HEK293T (cell line): ENCODE results near the gene CLDN24.

Experiments used
- BHLHE40 ChIP-seq: fragments of 450-650 bp; IDR thresholded peaks from 2 replicates; pipeline ENCODE4 v1.6.1; 2016; ENCODE audit warnings: mild to moderate bottlenecking, moderate library complexity, borderline replicate concordance
- FOXK2 ChIP-seq: fragments of 450-650 bp; IDR thresholded peaks from 2 replicates; pipeline ENCODE4 v1.6.1; 2016; ENCODE audit warnings: mild to moderate bottlenecking
- FOXM1 ChIP-seq: fragments of 450-650 bp; IDR thresholded peaks from 2 replicates; pipeline ENCODE4 v1.6.1; 2017; ENCODE audit warnings: mild to moderate bottlenecking, borderline replicate concordance
- L3MBTL2 ChIP-seq: fragments of 450-650 bp; conservative IDR thresholded peaks from 2 replicates; pipeline ENCODE4 v1.6.1; 2016; ENCODE audit warnings: mild to moderate bottlenecking
- SP1 ChIP-seq: fragments of 450-650 bp; IDR thresholded peaks from 2 replicates; pipeline ENCODE4 v1.6.1; 2017
- TARDBP ChIP-seq: fragments of 450-650 bp; IDR thresholded peaks from 2 replicates; pipeline ENCODE4 v1.6.1; 2016
- TF ChIP-seq, protein P1 (sequence below): fragments of 450-650 bp; IDR thresholded peaks from 2 replicates; pipeline ENCODE4 v1.6.1; 2016

DNA sequence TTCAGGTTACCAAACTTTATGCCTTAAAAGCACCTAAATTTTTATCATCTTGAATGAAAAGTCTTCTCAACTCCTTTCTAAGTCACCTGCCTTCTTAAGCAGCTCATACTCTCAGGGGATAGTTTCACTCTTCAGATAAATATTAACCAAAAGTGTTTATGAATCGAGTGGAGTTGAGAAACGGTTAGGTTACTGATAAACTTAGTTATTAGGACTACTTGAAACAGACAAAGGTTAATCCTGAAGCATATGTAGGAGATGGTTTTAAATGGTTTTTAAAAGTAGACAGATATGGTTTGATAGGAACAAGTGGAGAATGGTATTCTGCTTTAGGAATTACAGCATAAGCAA lies 34.9 kb downstream of the CLDN24 start:
- TF ChIP-seq L3MBTL2 (no peak), FOXM1 (no peak), TARDBP (no peak), SP1 (no peak), FOXK2 (no peak), BHLHE40 (no peak)
- TF ChIP-seq, protein P1, sequence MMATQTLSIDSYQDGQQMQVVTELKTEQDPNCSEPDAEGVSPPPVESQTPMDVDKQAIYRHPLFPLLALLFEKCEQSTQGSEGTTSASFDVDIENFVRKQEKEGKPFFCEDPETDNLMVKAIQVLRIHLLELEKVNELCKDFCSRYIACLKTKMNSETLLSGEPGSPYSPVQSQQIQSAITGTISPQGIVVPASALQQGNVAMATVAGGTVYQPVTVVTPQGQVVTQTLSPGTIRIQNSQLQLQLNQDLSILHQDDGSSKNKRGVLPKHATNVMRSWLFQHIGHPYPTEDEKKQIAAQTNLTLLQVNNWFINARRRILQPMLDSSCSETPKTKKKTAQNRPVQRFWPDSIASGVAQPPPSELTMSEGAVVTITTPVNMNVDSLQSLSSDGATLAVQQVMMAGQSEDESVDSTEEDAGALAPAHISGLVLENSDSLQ, result no peak
